HG03095 (cell line): ENCODE measurements around the gene SPOCK1.

Experiments used
- ATAC-seq: cut with Tn5 transposase; IDR thresholded peaks from one replicate; pipeline ENCODE4 v1.9.1; 2021; ENCODE audit warnings: moderate library complexity; ENCODE audit not compliant: unreplicated experiment

Gene SPOCK1

DNA sequence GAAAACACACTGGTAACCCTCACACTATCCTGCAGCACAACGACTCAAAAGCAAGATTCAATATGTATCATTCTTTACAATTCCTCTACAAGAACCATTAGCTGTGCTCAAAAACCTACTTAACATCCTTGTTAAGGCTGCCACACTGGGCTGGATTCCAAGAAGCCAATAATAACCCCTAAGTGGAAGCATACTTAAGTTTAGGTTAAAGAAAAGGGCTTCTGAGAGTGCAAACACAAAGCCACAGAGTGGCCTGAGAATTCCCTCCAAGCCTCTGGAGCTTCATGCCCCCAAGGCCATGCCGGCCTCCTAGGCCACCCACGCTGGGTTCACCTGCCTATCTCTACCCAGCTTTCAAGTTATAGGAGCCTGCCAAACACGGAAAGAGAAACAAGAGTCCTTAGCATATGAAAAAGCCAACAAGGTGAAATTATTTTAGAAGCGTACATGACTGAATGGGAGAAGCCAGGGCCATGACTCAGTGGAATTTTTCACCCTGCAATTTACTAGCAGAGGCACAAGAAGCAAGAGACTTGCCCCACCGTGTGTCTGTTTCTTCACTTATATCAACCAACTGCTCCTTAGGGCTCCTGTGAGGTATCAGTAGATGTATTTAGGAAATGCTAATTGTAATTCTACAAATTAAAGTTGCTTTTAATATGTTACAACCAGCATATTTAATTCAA, 293.0 kb downstream of the SPOCK1 start:
- no peak for ATAC-seq

DNA sequence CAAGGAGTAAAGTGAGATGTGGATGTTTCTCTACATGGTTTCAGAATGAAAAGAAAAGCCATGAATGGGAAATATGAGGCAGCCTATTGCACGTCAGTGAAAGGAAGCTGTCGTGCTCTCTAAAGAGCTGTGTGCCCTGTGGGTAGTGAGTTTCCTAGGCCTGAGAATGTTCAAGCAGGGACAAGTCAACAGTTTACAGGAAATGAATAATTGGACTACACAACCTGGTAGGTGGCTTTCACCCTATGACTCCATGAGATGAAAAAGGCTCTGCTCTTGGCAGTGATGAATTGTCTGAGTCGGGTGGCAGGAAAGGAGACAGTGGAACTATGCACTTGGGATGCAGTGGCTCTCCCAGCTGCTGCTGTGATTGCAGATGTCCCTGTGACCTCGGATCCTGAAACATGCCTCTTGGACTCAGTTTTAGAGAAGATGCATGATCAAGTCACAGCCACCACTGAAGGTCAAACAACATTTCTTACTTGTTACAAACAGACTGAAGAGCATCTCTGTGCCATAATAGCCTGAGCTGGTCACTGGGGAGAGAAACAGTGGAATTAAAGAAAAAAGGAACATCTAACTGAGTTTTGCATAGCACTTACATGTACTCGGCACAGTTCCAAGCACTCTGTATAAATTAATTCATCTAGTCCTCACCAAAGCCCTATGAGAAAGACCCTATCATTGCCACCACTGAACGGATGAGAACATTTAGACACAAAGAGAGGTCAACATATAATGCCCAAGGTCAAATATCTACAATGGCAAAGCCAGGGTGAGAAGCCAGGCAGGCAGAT, 293.7 kb downstream of the SPOCK1 start:
- no peak for ATAC-seq

DNA sequence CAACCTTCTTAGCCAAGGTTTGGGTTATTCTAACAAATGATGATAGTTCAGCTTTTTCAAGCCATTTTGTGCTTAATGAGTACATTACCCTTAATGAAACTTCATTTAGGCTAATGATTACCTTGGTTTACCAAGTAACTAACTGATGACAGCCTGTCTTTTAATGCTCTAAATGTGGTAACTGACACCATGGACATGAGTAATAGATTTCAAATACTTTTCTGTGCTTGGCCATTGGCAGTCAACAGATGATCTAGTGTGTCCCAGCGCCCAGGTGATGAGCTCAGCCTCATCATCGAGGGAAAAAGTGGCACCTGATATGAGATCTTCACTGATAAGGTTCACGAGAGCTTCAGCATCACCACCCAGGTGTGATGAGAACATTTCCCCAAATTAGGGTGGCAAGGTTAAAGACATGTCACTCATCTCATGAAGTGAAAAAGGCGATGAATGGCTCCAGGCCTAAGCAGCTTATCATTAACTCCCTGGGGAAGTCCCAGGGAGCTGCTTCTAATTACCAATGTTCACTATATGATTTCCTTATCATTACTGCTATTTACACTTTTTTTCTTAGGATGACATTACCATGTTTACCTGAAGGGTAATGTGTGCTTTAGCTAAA, 296.0 kb downstream of the SPOCK1 start:
- ATAC-seq, result no peak

- ATAC-seq, result no peak
These were observed 297.2 kb downstream of the SPOCK1 start for GRCh38 chr5:137201876-137202275.

GRCh38 chr5:137200906-137201700, 298.0 kb downstream of the SPOCK1 start:
- no peak for ATAC-seq

DNA sequence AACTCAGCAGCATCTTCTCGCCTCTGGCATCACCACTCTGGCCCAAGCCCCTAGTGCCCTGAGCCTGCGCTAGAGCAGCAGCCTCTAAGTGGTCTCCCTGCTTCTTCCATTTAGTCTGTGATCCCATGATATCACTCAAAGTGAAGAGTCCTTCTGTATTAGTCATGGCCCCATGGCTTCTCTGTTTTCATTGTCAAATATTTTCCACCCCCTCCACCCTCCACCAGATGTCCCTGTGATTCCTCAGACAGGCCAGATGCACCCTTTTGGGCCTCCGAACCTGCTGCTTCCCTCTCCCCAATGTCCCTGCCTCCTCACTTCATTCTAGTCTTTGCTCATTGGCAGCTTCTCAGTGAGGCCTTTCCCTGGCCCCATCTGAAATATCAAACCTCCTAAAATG, 299.2 kb downstream of the SPOCK1 start:
- ATAC-seq, result no peak

DNA sequence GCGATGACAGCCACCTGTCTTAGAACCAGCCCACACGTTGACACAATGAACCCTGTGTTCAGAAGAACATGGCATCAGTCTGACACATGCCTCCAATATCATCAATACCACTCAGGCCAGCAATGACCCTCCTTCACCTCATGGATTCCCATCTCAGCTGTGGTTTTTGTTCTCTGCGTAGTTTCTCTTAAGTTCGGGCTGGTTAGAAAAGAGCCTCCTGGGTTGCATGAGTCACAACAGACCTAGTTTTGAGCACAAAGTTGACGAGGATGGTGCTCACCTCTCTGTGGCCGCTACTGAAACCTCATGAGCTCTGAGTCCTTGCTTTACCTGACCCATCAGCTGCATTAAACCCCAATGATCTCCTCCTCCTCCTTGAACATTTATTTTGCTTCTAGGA, 299.9 kb downstream of the SPOCK1 start:
- ATAC-seq, result no peak

- ATAC-seq, result no peak
These were observed 303.6 kb downstream of the SPOCK1 start for GRCh38 chr5:137195483-137195882.

DNA sequence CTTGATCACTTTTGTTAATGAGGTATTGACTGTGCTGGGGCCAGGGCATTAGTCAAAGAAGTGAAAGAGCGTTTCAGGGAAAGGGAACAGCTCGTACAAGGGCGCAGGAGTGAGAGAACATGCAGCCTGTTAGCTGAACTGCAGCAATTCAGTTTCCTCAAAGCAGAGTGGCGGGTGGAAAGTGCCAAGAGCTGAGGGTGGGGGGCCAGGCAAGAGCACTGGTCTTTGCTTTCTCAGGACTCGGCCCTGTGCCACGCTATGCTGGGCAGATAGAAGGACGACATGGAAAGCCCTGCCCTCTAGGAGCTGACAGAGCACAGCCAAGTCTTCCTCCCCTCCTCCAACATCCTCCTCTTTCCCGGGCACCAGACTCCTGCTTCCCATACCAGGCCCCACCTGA, 304.8 kb downstream of the SPOCK1 start:
- ATAC-seq, result no peak

GRCh38 chr5:137192293-137192743, 306.8 kb downstream of the SPOCK1 start:
- ATAC-seq, result no peak

- no peak for ATAC-seq
These were observed 307.9 kb downstream of the SPOCK1 start for GRCh38 chr5:137191179-137191578.

DNA sequence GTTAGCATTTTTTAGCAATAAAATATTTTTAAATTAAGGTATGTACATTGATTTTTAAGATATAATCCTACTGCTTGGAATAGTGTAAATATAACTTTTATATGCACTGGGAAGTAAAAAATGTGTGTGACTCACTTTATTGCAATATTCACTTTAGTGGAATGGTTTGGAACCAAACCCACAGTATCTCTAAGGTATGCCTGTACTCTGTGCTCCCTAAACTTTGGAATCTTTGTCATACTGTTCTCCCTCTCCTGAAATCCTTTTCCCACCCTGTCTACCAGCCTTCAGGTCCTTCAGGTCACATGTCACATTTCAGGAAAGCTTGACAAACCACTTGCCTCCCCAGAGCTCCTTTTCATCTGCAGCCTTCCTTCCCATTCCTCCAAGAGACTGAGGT, 308.7 kb downstream of the SPOCK1 start:
- ATAC-seq, result no peak

DNA sequence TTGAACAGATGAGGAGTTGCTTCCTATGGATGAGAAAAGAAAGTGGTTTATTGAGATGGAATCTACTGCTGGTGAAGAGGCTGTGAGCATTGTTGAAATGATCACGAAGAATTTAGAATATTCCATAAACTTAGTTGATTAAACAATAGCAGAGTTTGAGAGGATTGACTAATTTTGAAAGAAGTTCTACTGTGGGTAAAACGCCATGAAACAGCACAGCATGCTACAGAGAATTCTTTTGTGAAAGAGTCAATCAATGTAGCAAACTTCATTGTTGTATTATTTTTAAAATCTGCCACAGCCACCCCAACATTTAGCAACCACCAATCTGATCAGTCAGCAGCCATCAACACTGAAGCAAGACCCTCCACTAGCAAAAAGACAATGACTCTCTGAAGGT, 309.1 kb downstream of the SPOCK1 start:
- ATAC-seq, result no peak

- ATAC-seq, result no peak
These were observed 310.6 kb downstream of the SPOCK1 start for GRCh38 chr5:137188566-137188965.

DNA sequence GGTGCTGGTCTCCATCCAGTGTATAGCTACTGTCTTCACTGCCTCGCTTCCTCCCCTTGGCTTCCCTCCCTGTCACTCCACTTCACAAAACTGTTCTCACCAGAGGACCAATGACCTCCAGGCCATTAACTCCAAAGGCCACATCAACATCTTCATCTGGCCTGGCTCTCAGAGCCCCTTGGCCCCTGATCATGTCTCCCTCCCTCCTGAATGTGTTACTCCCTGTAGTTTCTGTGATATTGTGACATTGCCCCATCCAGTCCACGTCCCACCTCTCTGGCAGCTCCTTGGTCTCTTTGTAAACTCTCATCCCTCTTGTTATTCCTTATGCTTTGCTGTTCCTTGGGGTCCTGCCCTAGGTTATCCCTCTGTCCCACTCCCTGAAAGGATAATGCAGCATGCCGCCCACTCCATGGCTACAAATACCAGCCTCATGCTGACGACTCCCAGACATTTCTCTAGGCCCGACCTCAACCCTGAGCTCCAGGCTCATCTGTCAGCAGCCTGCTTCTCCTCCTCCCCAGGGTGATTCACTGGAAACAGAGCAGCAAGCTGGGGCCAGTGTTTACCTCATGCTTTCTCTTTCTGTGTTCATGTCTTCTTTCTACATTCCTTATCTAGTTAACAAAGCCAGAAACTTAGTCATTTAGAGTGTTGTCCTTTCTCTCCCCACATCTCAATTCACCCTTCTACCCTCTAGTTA, 312.2 kb downstream of the SPOCK1 start:
- no peak for ATAC-seq

- ATAC-seq, result no peak
These were observed 313.9 kb downstream of the SPOCK1 start for GRCh38 chr5:137185193-137185592.

DNA sequence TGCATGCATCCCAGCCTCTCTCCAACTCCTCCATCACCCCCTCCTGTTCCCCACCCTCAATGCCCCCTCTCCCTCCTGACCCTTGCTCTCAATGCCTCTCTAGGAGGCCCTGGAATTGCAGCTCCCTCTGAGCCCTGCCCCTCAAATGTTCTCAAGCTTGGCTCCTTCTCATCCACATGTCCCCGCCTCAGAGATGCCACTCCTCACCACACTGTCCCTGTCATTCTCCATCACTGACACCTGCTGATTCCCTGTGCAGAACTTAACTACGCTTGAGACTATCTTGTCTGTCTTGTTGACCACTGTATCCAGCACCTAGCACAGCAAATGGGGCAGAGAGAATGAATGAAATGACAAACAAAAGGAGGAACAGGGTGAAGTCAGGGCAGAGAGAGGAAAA, 314.4 kb downstream of the SPOCK1 start:
- no peak for ATAC-seq

DNA sequence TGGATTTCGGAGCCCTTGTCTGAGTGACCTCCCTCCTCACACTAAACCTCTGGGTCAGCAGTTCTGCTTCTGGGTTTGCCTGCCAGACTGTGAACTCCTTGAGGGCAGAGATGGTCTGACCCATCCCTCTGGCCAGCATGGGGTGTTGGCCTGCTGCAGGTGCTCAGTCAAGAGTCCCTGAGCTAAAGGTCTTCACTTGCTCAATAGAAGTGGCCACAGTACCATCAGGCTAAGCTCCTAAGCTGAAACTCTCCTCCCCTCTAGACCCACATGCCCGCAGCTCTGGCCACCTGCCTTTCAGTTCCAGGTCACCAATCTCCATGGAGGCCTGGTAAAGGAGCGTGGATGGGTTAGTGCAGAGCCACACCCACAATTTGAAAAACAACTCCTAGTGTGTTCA, 316.6 kb downstream of the SPOCK1 start:
- ATAC-seq, result no peak

DNA sequence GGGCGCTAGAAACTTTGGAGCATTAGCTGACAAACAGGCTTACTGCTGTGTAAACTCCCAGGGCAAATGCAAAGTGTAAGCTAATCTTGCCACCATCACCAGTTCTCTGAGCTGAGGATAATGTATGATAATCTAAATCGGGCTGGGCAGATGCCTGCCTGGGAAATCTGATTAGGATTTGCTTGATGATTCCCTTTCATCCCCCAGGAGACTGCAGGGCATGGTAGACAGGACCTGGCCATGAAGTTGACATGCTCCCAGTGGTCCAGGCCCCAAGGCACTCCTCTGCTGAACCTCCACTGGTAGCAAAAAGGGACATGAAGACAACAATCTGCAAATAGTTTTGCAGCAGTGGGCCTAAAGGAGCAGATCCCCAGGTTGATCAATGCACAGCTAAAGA, 317.5 kb downstream of the SPOCK1 start:
- no peak for ATAC-seq

GRCh38 chr5:137179203-137179602, 319.9 kb downstream of the SPOCK1 start:
- ATAC-seq, result no peak

- ATAC-seq, result no peak
These were observed 322.5 kb downstream of the SPOCK1 start for GRCh38 chr5:137176609-137177008.
